ENCODE results near the gene ELMOD2.

Gene ELMOD2

GRCh38 chr4:140557831-140558435 is 34.0 kb downstream of the ELMOD2 start:
- H3K4me3 ChIP-seq (replicated peaks; ENCODE audit: low read depth, low read length) = no peak overlapping the region
- DNase-seq (ENCODE audit: extremely low read depth, low read depth) = no peak
- no peak for TF ChIP-seq CTCF (IDR thresholded peaks at IDR 0.05; ENCODE audit: low read depth, low read length, missing control alignments)

DNA sequence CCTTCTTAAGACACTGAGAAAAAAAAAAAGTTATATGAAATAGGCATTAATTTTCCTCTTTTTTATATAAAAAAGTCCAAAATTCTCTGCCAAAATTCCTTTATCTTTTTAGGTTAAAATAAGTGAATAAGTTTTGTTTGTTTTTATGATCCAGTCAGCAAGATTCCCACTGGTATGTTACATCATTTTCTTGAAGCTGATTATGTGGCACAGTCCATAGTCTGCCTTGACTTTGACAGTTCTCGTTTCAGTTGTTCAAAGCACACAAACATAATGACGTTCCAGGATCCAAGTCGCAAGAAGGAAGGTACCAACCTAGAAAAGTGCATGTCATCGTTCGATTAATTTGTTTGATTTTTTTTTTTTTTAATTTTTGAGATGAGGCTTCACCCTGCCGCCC is 35.7 kb downstream of the ELMOD2 start:
- no peak for TF ChIP-seq CTCF (IDR thresholded peaks at IDR 0.05; ENCODE audit: low read depth, low read length, missing control alignments)
- no peak overlapping the region for H3K4me3 ChIP-seq (replicated peaks; ENCODE audit: low read depth, low read length)
- DNase-seq (ENCODE audit: extremely low read depth, low read depth) = no peak

DNA sequence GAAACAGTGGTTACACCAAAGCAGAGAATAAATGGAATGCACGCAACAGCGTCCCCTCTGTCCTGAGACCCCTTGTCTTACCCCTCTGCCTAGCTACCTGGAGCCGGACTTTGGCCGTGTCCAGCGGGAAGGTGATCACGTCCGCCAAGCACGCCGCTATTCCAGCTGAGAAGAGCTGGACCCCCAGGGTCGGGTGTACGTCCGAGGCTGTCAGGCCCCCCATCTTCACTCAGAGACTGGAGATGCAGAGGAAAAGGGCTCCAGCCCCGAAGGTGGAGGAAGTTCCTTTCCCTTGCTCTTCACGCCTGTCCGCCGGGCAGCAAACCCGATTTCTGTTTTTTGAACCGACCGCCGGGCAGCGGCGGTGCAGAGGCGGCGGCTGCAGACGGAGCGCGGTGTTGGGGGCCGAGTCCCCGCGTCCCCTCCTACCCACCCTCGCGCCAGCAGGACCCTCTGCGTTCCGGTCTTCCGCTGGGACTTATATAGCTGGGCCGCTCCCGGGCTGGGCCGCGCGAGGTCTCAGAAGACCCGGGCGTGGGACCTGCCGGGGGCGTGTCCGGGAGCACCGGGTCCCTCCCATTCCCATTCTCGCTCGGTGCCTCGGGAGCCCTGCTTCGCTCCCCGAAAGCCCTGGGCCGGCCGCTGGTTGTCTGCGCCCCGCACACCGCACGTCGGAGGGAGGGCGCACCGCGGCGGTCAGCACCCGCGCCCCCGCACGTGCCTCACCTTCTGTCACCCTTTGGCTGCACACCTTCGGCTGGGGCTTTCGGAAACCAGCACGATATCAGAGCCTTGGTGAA is 44.7 kb downstream of the ELMOD2 start, which contains the start of gene UCP1:
TSS of gene UCP1 (minus strand) at position 455 of the 800 bp plus-strand sequence. CDS start at position 223, 232 bp downstream.
- peak within 1 kb of the TSS; percentile 31 for H3K4me3 ChIP-seq (replicated peaks; ENCODE audit: low read depth, low read length)
- no peak for DNase-seq (ENCODE audit: extremely low read depth, low read depth)
- no peak for TF ChIP-seq CTCF (IDR thresholded peaks at IDR 0.05; ENCODE audit: low read depth, low read length, missing control alignments)

DNA sequence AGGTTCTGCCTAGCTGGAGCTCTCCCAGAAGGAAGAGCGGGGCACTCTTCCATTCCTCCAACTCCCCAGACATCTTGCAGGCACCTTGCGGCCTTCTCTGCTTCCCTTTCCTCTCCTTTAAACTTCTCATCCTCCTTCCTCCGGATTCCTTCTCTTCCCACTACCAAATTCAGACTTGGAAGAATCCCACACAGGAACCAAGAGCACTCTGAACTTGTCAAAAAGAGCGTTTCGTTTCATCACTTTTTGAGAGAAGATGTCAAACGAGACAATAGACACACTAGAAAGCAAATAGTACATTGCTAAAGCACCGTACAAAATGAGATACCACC is 45.3 kb downstream of the ELMOD2 start:
- peak overlapping the region; percentile 31 for H3K4me3 ChIP-seq (replicated peaks; ENCODE audit: low read depth, low read length)
- DNase-seq (ENCODE audit: extremely low read depth, low read depth) = no peak
- no peak for TF ChIP-seq CTCF (IDR thresholded peaks at IDR 0.05; ENCODE audit: low read depth, low read length, missing control alignments)

DNA sequence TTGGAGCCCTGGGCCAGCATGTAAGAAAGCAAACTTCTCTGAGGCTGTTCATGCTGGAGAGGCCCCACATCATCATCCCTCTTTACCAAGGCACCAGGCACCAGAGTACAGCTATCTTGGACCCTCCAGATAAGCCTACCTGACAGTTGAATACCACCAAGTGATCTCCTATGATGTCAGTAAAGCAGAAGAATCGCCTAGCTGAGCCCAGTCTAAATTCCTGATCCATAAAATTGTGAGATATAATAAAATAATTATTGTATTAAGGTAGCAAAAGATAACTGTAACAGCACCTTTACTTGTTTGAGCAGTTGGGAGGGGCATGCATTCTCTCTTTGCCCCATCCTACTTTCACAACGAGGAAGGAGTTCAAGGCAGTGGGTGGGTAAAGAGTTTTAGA is 47.7 kb downstream of the ELMOD2 start:
- TF ChIP-seq CTCF (IDR thresholded peaks at IDR 0.05; ENCODE audit: low read depth, low read length, missing control alignments) = no peak
- no peak overlapping the region for H3K4me3 ChIP-seq (replicated peaks; ENCODE audit: low read depth, low read length)
- no peak for DNase-seq (ENCODE audit: extremely low read depth, low read depth)

DNA sequence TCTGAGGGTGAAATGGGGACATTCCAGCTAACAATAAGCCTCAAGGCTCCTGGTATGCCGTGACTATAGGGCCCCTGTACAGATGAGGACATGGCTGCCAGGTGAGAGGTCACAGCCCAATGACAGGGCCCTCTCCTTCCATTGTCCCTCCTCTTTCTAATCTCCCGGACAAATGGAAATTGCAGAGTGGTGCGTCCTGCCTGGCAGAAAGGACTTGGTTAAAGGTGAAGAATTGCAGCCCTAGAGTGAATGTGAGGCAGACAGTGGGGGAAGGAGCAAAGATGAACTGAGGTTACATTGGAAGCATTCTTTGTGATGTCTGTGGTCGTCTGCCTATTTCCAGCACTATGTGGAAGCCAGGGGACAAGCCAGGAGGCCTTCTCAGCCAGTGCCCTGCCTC is 51.5 kb downstream of the ELMOD2 start:
- DNase-seq (ENCODE audit: extremely low read depth, low read depth) = no peak
- no peak overlapping the region for H3K4me3 ChIP-seq (replicated peaks; ENCODE audit: low read depth, low read length)
- TF ChIP-seq CTCF (IDR thresholded peaks at IDR 0.05; ENCODE audit: low read depth, low read length, missing control alignments) = no peak
